CD4-positive, alpha-beta T cell (primary cell): ENCODE results near the gene ZGPAT. TPM values are rescaled to one million over a fixed set of nuclear protein-coding genes. Genes with fewer than 3 reads are reported as not detected.

Experiments used
- ATAC-seq: fragments of 200-7000 bp; cut with Tn5 transposase; one replicate; pipeline ENCODE4 v1.10.0; 2022; ENCODE audit warnings: mild to moderate bottlenecking; ENCODE audit not compliant: poor library complexity
- CTCF ChIA-PET: fragments of 350-600 bp; sonication (Branson Sonifier 250); formaldehyde crosslinking; loops from one replicate; lab custom pipeline; 2021; ENCODE audit warnings: antibody characterized with exemption, inconsistent platforms; lab: Charles Lee
- POLR2A ChIA-PET: fragments of 350-600 bp; sonication (Branson Sonifier 250); formaldehyde crosslinking; loops from one replicate; lab custom pipeline; 2021; ENCODE audit warnings: antibody characterized with exemption, inconsistent platforms; lab: Charles Lee
- DNase-seq, 14 experiments: peaks; one replicate each; pipeline ENCODE4 v3.0.0-alpha.2; 2013 to 2020; ENCODE audit warnings: mixed read lengths in 2 of 14
- H3K27ac ChIP-seq, 2 donors: one replicate each; pipeline versions ENCODE4 v1.5.1 to v1.7.0; 2013; ENCODE audit warnings: low read length in 2 of 2, low read depth in 1 of 2, mild to moderate bottlenecking in 1 of 2
- H3K27me3 ChIP-seq, 2 experiments: 1 replicate in 1 of 2; 2 replicates in 1 of 2; pipeline versions ENCODE4 v1.6.1 to v1.7.0; 2013; ENCODE audit warnings: low read length in 2 of 2, control low read depth in 1 of 2, mild to moderate bottlenecking in 1 of 2, moderate library complexity in 1 of 2; ENCODE audit not compliant: insufficient read depth in 2 of 2, control insufficient read depth in 1 of 2
- H3K36me3 ChIP-seq: one replicate; pipeline ENCODE4 v1.6.1; 2013; ENCODE audit warnings: low read length, control low read depth; ENCODE audit not compliant: insufficient read depth
- H3K4me1 ChIP-seq: one replicate; pipeline ENCODE4 v1.6.1; 2013; ENCODE audit warnings: low read length, control low read depth; ENCODE audit not compliant: insufficient read depth
- H3K4me3 ChIP-seq: one replicate; pipeline ENCODE4 v1.5.1; 2013; ENCODE audit warnings: mild to moderate bottlenecking, low read length, moderate library complexity
- H3K9me3 ChIP-seq, 2 experiments: 1 replicate in 1 of 2; 2 replicates in 1 of 2; pipeline versions ENCODE4 v1.6.1 to v1.7.0; 2013; ENCODE audit warnings: low read length in 2 of 2, mild to moderate bottlenecking in 2 of 2, control low read depth in 1 of 2, moderate library complexity in 1 of 2; ENCODE audit not compliant: control insufficient read depth in 1 of 2, insufficient read depth in 1 of 2
- H3K27ac Mint-ChIP-seq: one replicate; pipeline ENCODE4 v1.8.0; 2020; ENCODE audit warnings: mixed read lengths
- H3K27me3 Mint-ChIP-seq: one replicate; pipeline ENCODE4 v1.8.0; 2021; ENCODE audit warnings: mixed read lengths
- H3K36me3 Mint-ChIP-seq: one replicate; pipeline ENCODE4 v1.8.0; 2021; ENCODE audit warnings: low read depth, mixed read lengths
- H3K4me1 Mint-ChIP-seq: one replicate; pipeline ENCODE4 v1.8.0; 2021; ENCODE audit warnings: low read depth, mixed read lengths
- H3K4me3 Mint-ChIP-seq: one replicate; pipeline ENCODE4 v1.8.0; 2020; ENCODE audit warnings: mild to moderate bottlenecking, mixed read lengths
- H3K9me3 Mint-ChIP-seq: one replicate; pipeline ENCODE4 v1.8.0; 2020; ENCODE audit warnings: mixed read lengths
- CTCF ChIP-seq: fragments of 200-600 bp; IDR thresholded peaks from one replicate; pipeline ENCODE4 v1.8.0; 2022; ENCODE audit warnings: antibody characterized with exemption, mild to moderate bottlenecking
- intact Hi-C, 2 experiments: fragments of 100-400 bp; cut with DNase I in 1 of 2; cut with micrococcal nuclease in 1 of 2; formaldehyde crosslinking; loops; one replicate each; pipeline versions ENCODE4 v1.15.1 to v1.9.0; 2023 to 2025; cut with DNase I, micrococcal nuclease
- total RNA-seq, 174 experiments: library from RNA in 2 of 174; stranded (reverse) in 2 of 174; gene quantifications; one replicate each; pipeline ENCODE4 v1.2.3 and lab custom pipeline; 2021 to 2026

ZGPAT gene
- total RNA-seq, 2 experiments from 2014 or later, result 28.2 to 33.4 TPM

- ATAC-seq, result no peak
Measured at GRCh38 chr20:63690003-63690897, 17.6 kb upstream of the ZGPAT start.

GRCh38 chr20:63690898-63691710, 16.7 kb upstream of the ZGPAT start:
- Mint-ChIP-seq H3K27me3 (no peaks in the 10 kb centered on the region), H3K9me3 (no peaks in the 10 kb centered on the region), H3K27ac (no peak overlapping the region), H3K4me3 (no peak overlapping the region), H3K36me3 (peaks cover 1% of the 10 kb centered on the region), H3K4me1 (peaks cover 2% of the 10 kb centered on the region)
- no peaks in the 10 kb centered on the region for H3K36me3 ChIP-seq
- POLR2A ChIA-PET, result no interaction called here
- peak in 1 of 14 experiments; percentile 4 for DNase-seq
- peaks cover 40% of the 10 kb centered on the region for H3K4me1 ChIP-seq
- no peak overlapping the region for H3K27ac ChIP-seq
- no peak for TF ChIP-seq CTCF
- intact Hi-C loops, result no loop called here
- no peak overlapping the region for H3K4me3 ChIP-seq
- H3K27me3 ChIP-seq, result no peaks in the 10 kb centered on the region
- peaks cover 0 to 16% of the 10 kb centered on the region in 2 experiments for H3K9me3 ChIP-seq
- CTCF ChIA-PET, result no interaction called here
- ATAC-seq, result no peak

More at GRCh38 chr20:63690003-63690897, 17.6 kb upstream of the ZGPAT start:
- ChIA-PET CTCF (no interaction called here), POLR2A (no interaction called here)
- no peaks in the 10 kb centered on the region for H3K9me3 Mint-ChIP-seq
- no peak for DNase-seq
- H3K27ac ChIP-seq, result no peak overlapping the region
- H3K27me3 ChIP-seq, result no peaks in the 10 kb centered on the region
- no peaks in the 10 kb centered on the region for H3K4me1 Mint-ChIP-seq
- intact Hi-C loops, result no loop called here
- H3K4me3 Mint-ChIP-seq, result no peak overlapping the region
- H3K36me3 ChIP-seq, result no peaks in the 10 kb centered on the region
- H3K27ac Mint-ChIP-seq, result no peak overlapping the region
- no peaks in the 10 kb centered on the region for H3K27me3 Mint-ChIP-seq
- H3K4me1 ChIP-seq, result peaks cover 34% of the 10 kb centered on the region
- H3K4me3 ChIP-seq, result no peak overlapping the region
- TF ChIP-seq CTCF, result no peak
- no peaks in the 10 kb centered on the region for H3K36me3 Mint-ChIP-seq
- peaks cover 0 to 18% of the 10 kb centered on the region in 2 experiments for H3K9me3 ChIP-seq

- H3K27me3 ChIP-seq, result no peaks in the 10 kb centered on the region
- no peaks in the 10 kb centered on the region for H3K36me3 ChIP-seq
- H3K4me1 Mint-ChIP-seq, result peaks cover 4% of the 10 kb centered on the region
- no peak for TF ChIP-seq CTCF
- H3K9me3 Mint-ChIP-seq, result no peaks in the 10 kb centered on the region
- no peak overlapping the region for H3K27ac Mint-ChIP-seq
- no peaks in the 10 kb centered on the region for H3K27me3 Mint-ChIP-seq
- ChIA-PET CTCF (no interaction called here), POLR2A (no interaction called here)
- H3K9me3 ChIP-seq, result peaks cover 0 to 14% of the 10 kb centered on the region in 2 experiments
- H3K36me3 Mint-ChIP-seq, result peaks cover 4% of the 10 kb centered on the region
- no peak overlapping the region for H3K4me3 Mint-ChIP-seq
- no peak for ATAC-seq
- H3K4me3 ChIP-seq, result no peak overlapping the region
- H3K4me1 ChIP-seq, result peaks cover 40% of the 10 kb centered on the region
- H3K27ac ChIP-seq, result no peak overlapping the region
- intact Hi-C loops, result no loop called here
- peak in 2 of 14 experiments; percentile 1 to 16 for DNase-seq
Measured at GRCh38 chr20:63691711-63692435, 16.0 kb upstream of the ZGPAT start.
